Muscle of back (tissue), 11 donors: ENCODE results near the gene GRM7. TPM values are rescaled to one million over a fixed set of nuclear protein-coding genes. Genes with fewer than 3 reads are reported as not detected.

Experiments
- DNase-seq, 3 donors: peaks; one replicate each; pipeline versions ENCODE4 v3.0.0 to v3.0.0-alpha.2; 2013
- polyA plus RNA-seq, 10 donors: library from polyadenylated mRNA; unstranded; fragments of 120-200 nt; gene quantifications; one replicate each; pipeline ENCODE4 v1.2.1, GENCODE V29; 2013; ENCODE audit not compliant: insufficient read length in 10 of 10

Gene GRM7
- polyA plus RNA-seq, 10 donors: 0.07 to 0.71 (median 0.10) TPM; not detected in 5

DNA sequence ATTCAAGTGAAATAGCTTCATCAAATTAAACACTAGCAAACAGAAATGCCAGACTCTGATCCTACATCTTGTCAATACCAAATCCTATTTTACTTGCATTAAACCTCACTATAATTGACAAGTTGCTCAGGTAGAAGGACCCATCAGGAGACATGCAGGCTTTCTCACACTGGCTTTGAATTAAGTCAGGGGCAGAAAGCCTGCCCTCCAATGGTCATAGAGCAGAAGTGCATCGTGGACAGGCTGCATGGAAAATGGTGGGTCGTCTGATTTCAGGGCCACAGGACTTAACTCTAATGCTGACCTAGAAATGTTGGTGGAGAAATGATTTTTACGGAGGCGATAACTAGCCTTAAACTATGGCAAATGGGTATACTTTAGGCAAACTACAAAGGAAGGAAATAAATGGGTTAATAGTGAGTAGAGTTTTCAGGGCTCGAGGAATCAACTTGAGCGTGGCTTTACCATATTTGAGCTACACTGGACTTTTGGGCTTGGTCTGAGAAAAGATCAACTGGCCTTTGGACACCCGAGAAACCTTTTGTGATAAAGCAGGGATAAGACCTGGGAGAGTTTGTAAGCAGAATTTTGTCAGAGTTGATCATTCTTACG lies 283.9 kb downstream of the GRM7 start:
- DNase-seq: no peak

DNA sequence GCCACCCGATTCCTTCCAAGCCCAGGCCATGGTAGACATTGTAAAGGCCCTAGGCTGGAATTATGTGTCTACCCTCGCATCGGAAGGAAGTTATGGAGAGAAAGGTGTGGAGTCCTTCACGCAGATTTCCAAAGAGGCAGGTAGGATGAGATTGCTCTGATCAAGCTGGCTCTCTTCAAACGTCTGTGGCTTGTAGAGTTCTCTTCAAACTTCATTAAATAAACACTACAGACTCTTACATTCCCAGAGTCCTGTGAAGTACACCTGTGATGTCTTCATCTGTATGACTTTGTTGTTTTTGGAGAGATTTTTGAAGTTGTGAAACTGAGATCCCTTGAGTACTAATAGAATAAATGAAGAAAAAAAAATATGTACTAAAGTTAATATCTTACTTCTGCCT lies 285.6 kb downstream of the GRM7 start:
- no peak for DNase-seq

DNA sequence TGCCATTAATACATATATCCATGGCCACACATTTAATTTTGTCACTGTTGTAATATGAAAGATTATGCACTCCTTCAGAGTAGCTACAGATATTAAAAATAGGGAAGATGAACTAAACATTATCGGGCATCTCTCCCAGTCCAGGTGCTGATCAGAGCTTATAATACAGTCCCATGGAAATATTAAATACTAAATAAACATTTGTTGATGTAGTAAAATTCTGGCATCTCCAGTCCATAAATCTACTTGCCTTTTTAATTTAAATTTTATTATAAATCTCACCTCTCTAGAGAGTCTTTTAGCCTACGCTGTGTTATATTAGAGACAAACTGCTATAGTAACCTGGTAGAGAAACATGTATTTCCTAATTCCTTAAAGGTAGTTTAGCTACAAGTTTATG lies 297.6 kb downstream of the GRM7 start:
- DNase-seq: no peak

DNA sequence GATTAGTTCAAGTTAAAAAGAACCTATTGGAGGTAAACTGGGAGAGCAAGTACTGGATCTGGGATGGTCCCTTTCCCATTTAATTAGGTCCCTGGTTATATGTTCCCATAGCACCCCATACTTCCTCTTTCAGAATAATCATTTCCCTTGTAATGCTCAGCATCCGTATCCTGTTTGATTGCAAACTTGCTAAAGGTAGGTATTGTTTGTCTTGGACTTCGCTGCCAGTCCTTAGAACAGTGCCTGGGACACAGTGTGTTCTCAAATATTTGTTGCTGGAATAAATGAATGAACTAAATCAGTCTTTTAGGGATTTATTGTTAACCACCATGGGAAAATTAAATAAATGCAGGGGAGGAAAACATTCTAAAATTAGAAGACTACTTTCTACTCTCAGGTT lies 299.8 kb downstream of the GRM7 start:
- no peak for DNase-seq

DNA sequence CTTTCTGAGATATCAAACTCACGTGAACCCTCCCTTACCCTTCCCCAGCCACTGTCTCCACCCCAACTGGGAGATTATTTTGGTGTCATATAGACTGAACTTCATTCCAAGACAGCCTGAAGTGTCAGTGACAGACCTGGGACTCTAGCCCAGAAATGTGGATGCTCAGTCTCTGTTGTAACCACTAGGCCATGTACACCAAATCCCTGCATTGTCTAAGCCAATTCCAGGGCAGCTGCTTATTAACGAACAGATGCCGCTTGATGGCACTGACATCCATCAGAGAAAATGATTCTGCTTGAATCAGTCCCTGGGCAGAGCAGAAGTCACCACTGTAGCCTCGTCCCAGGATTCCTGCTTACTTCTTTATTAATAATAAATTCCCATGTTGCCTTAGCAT lies 305.5 kb downstream of the GRM7 start:
- DNase-seq: peak; percentile 15 to 26 (median 24)

DNA sequence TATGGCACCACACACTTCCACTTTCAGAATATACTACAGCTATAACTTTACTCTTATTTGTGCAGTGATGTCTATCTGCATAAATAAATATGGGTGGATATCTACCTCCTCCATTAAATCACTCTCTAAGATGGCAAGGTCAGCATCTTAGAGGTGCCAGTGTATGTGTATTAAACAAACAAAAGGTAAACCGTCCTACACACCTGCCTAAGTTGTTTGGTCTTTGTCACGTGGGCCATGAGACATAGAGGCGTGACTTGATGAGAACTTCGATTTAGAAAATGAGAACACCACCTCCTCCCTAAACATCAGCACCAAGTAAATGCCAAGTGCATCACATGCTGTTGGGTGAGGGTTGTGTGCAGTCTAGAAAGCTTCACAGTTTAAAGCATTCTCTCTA lies 310.6 kb downstream of the GRM7 start:
- DNase-seq: no peak

DNA sequence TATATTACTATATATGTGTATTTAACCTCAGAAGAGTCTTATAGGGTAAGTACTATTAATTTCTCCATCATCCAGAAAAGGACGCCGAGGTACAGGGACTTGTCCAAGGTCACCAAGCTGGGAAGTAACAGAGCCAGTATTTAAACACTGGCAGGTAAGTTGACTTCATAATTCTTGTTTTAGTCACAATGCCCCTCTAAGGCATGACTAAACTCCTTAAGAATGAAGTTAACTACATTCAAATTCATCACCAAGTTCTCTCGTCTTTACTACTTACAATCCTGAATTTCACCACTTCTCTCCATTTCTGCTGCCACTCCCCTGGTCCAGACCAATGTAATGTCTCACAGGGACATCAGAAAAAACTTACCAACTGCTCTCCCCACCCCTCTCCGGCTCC lies 312.1 kb downstream of the GRM7 start:
- DNase-seq: no peak

DNA sequence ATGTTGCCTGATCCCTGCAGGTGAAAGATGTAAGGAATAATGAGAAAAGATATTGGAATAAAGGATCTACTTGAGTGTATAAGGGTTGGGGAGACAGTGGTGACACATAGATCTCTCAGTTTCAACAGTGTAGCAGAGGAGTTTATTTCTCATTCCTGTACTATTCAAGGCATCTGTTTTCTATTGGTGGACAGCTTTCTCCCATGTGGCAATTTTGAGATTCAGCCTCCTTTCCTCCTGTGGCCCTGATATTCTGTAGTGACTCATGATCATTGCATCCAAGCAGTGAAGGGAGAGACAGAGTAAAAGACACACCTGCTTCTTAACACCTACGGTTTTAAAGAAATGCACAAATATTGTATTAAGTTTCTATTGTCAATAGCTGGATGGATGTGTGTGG lies 327.6 kb downstream of the GRM7 start:
- DNase-seq: no peak

DNA sequence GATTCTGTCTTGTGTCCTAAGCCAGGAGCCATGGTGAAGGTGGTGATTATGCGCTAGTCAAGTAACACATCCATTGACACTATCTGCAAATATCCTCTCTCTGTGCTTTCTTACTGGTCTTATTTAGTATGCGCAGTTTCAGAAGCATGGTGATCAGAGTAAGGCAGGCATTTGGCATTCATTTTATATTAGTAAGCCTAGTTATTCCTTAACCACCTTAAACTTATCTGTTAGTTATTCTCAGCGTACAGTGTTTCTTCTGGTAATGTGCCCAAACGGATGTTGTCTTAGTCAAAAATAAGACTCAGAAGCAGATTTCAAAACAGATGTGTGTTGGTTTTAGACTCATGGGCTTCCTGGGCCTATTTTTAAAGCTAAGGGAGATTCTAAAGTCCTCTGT lies 329.2 kb downstream of the GRM7 start:
- no peak for DNase-seq

DNA sequence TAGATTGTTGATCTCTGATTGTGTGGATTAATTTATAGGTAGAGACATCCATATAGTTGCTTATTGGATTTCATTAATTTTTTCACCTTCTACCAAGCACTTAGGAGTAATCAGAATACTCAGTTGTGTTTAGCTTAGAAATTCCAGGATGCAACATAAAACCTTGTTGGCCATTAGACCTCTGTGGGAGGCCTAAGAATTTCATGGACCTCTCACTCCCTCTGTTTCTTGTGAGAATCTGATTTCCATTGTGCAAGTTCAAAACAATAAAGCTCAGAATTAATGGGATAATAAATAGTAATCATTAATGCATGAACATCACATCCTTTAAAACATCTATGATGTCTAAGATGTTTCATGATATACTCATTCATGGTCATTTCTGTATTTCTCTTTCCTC lies 332.4 kb downstream of the GRM7 start:
- no peak for DNase-seq

DNA sequence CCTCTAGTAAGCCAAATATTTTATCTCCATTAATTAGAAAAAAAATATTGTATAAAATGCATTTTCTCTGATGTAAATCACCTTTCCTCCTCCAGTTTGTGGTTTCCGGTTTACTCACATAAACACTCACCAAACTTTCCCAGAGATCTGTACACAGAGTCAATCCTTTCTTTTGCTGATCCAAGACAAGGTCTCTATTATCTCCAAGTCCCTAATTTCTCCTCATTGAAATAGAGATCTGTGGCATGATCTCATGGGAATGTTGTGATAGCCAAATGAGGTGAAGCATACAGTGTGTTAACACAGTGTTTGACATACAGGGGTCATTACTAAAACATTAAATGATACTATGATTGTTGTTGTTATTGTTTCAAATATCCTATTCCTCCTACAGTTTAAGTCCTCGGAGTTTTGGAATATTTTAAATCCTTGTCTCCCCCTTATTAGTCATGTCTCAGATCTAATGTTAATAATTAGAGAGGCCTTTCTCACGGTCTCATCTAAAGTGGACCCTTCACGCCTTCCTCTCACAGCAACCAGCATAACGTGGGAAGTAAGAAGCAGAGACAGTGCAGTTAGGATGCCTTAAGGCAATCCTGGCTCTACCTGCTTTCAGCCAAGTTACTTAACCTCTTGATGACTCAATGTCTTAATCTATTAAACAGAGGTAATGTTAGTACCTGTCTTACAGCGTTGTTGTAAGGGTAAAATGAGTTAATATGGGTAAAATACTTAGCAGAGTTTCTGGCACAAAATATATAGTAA lies 333.3 kb downstream of the GRM7 start:
- no peak for DNase-seq

DNA sequence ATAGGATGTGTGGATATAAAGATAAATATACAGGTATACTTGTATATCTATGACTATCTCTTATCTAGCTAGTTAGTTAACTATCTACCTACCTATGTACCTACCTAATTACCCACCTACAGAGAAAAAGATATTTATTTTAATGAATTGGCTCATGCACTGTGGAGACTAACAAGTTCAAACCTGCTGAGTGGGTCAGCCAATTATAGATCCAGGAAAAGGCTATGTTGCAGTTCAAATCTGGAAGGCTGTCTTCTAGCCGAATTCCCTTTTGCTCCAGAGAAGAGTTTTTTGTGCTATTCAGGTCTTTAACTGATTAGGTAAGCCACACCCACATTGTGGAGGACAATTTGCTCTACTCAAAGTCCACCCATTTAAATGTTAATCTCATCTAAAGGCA lies 335.0 kb downstream of the GRM7 start:
- no peak for DNase-seq

DNA sequence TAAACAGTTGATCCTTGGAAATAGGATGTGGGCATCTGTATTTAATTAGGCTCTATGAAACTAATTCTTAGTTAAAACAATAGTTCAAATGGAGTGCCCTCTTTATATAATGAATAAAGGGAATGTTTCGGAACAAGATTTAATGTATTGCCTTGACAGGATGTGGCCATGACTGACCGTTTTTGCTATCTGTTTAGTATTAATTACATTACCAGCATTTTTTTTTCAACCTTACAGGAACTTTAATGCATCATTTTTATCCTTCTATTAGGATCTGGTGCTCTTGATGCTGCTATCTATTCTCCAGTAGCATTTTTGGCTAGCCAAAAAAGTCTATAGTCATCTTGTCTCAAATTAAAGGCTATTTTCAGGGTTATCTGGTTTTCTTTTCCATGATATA lies 340.9 kb downstream of the GRM7 start:
- no peak for DNase-seq

DNA sequence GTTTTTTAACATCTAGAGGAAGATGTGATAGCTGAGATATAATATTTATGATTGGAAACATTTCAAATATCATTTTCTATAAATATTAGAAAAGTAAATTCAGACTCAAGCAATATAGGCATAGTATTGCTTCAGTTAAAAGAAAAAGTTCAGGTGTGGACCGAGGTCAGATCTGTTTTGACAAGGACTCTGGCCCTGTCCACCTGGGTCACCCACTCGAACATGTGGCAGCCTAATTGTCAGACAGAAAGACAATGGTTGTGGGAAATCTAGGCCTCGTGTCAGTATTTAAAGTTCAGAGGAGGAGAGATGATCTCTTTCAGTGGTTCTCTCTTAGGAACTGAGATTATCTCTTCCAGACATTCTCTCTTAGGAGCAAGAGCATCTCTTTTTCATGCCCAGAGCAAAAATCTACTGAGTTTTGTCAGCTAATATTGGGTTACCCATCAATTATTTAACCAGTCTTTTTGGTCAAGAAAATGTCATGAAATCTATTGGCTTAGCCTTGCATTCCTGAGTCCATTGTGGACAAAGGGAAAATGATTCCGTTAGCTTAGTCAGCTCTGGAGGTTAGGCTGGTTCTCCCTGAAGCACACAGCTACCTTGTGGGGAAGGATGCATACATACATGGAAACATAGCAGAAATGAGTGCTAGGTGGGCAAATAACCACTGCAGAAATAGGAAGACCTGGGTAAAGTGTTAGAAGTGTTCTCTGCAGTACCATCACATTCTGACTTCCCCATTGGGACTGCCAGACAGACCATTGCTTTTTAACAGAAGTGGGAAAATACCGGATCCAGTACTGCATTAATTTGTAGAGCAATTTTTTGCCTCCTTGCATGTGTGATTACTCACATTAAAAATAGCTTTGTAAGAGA lies 343.3 kb downstream of the GRM7 start:
- no peak for DNase-seq

DNA sequence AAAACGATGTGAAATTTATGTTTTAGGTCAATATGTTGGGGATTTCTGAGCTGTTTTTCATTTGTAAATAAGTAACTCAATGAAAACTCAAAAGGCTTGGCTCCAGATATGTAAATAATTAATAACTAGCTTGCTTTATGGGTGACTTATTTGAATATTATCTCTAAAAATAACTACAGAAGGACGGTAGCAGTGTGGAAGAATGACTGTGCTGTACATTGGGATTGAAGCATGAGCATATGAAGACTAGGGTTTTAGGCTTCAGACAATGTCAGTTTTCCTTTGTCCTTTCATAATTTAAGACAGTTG lies 343.9 kb downstream of the GRM7 start:
- no peak for DNase-seq

DNA sequence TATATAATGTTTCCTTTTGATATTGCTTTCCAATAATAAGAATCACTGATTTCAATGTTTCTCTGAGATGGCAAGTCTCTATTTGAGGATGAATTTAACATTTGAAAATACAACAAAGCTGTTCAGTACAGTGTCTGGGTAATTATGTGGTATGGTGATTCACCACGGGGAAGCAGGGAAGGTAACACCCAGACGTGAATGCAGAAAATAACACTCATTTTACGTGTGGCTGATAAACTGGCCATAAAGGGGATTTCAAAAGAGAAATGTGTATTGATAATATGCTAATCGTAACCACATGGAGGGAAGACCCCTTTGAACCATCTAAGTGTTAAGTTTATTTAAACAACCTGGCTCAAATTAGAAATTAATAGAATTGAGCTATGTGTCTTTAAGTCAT lies 344.6 kb downstream of the GRM7 start:
- no peak for DNase-seq

DNA sequence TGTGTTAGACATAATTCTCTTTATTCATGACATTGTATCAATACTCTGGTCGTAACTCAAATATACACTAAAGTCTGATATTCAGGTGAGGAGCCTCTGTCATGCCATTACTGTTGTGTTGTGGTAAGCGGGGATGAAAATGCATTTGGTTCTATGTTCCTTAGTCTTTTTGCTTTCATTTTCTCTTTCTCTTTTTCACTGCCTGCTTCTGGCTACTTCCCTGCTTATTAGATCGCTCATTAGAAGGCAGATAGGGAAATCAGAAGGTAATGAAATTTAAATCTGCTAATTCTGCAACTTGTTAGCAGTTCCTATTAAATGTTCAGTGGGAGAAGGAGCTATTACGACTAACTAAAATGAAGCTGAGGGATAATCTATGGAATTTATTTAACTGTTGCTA lies 345.0 kb downstream of the GRM7 start:
- DNase-seq: no peak

DNA sequence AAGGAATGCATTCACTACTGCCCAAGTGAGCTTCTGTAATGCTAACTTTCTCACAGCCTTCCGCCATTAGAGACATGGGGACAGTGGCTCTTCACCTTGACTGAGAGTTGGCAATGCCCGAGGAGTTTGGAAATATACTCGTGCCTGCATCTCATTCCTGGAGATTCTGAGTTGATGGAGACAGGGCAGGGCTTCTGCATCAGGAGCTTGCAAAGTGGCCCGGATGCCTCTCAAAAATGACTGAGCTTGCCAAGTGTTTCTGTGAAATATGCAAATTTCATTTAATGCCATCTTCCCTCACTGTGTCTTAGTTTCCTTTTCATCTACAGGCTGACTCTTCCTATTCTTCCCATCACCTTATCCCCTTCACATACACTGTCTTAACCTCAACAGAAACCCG lies 346.2 kb downstream of the GRM7 start:
- no peak for DNase-seq

DNA sequence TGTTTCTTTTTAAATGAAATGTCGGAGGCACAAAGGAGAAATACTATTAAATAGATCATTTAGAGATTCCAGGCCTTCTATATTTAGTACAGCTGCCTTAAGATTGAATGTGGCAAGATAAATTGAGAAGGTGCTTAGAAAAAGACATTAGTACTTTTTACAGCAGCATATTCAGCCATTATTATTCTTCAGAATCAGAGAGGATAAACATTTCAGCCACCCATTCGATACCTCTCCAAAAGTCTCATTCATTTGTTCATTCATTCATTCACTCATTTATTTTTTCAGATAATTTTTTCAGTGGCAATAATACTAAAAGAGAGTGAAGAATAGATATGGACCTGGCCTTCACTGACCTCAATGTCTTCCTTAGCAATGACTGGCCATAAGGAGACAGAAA lies 347.0 kb downstream of the GRM7 start:
- no peak for DNase-seq

DNA sequence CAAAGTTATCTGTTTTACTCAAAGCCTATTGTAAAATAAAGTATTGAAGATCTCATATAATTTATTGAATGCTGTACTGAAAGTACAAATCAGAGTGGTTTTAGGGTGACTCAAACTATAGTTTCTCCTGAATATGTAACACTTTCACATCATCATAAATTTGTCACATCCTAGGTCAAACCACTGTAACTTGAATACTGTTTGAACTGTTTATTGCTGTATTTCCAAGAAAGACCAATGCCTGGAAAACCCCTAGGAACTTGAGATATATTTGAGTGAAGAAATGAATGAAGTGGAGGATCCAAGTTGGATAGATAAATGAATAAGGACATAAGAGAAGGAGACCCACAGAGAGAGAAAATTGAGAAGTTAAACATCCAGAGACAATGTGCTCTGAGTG lies 348.2 kb downstream of the GRM7 start:
- DNase-seq: no peak

DNA sequence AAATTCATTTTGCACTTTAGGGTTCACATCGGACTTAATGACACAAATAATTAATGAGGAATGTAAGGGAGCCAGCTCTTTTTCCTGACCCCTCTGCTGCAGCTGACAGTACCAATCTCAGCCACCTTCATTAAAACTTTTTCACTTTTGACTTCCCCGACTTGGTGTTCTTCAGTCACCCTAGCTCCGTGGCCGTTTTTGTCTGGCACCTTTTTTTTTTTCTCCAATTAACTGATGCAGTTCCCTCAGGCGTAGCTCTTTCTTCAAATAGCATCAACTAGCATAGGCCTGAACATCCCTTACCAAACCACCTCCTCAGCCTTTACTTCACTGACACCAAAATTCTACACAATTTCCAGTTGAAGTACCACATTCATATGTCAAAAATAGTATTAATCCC lies 350.8 kb downstream of the GRM7 start:
- DNase-seq: no peak

DNA sequence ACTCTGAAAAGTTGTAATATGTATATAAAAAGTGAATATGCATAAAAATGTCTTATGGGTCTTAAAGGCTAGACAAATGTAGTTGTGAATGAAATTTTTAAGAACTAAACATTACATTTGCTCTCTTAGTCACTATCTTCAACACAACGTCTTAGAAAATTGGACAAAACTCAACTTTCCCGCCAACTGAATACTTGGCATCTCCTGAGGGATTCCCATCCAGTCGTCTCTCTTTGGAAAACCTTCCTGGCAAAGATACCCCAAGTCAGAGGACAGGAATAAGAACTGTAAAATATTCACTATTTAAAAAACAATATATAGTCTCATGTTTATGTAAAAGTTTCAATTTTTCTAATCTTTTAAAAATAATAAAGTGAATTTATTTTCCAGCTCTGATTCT lies 354.8 kb downstream of the GRM7 start:
- no peak for DNase-seq

DNA sequence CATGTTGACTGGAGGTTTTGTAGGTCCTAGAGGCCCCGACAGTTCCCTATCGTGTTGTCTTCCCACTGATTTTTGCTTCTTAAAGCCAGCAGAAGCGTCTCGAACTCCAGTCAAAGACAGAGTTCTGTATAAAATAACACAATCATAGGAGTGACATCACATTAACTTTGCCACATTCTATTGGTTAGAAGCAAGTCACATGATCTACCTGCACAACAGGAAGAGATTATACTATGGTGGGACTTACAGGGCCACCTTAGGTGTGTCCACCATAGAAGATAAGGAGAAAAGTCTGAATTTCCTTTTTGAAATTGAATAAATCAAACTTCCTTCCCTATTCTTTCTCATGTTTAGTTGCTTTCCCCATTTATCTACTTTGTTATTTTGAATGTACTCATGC lies 365.5 kb downstream of the GRM7 start:
- DNase-seq: no peak
